H9 (cell line): ENCODE measurements around the gene CCDC30. TPM values are rescaled to one million over a fixed set of nuclear protein-coding genes. Genes with fewer than 3 reads are reported as not detected.
A peak's percentile ranks its signal among the peaks of the same experiment; 100 is the strongest.

Source experiments
- DNase-seq: peaks from one replicate; pipeline ENCODE4 v3.0.0-alpha.2; 2017
- H2AFZ ChIP-seq: one replicate; pipeline ENCODE4 v1.6.1; 2013; ENCODE audit warnings: mild to moderate bottlenecking, low read length, control low read depth, moderate library complexity
- H2AK5ac ChIP-seq: 2 replicates; pipeline ENCODE4 v1.6.1; 2013; ENCODE audit warnings: low read length, control low read depth, mixed read lengths; ENCODE audit not compliant: insufficient read length
- H2BK120ac ChIP-seq: one replicate; pipeline ENCODE4 v1.6.1; 2013; ENCODE audit warnings: low read depth, mild to moderate bottlenecking, low read length, control low read depth, inconsistent platforms; ENCODE audit not compliant: poor library complexity, severe bottlenecking
- H2BK12ac ChIP-seq: 2 replicates; pipeline ENCODE4 v1.6.1; 2013; ENCODE audit warnings: low read length, control low read depth, mixed read lengths, low read depth; ENCODE audit not compliant: insufficient read length
- H2BK15ac ChIP-seq: 2 replicates; pipeline ENCODE4 v1.6.1; 2013; ENCODE audit warnings: low read depth, low read length, control low read depth
- H2BK20ac ChIP-seq: one replicate; pipeline ENCODE4 v1.6.1; 2013; ENCODE audit warnings: low read depth, mild to moderate bottlenecking, low read length, control low read depth, inconsistent platforms; ENCODE audit not compliant: poor library complexity, severe bottlenecking
- H2BK5ac ChIP-seq: 2 replicates; pipeline ENCODE4 v1.6.1; 2013; ENCODE audit warnings: low read length, control low read depth, mixed read lengths; ENCODE audit not compliant: insufficient read length
- H3K14ac ChIP-seq: 2 replicates; pipeline ENCODE4 v1.6.1; 2013; ENCODE audit warnings: low read length, control low read depth; ENCODE audit not compliant: insufficient read depth
- H3K18ac ChIP-seq: 2 replicates; pipeline ENCODE4 v1.6.1; 2013; ENCODE audit warnings: low read depth, mild to moderate bottlenecking, mixed read lengths, low read length, control low read depth; ENCODE audit not compliant: insufficient read length
- H3K23ac ChIP-seq: 2 replicates; pipeline ENCODE4 v1.6.1; 2013; ENCODE audit warnings: low read length, control low read depth, mixed read lengths, low read depth; ENCODE audit not compliant: insufficient read length
- H3K23me2 ChIP-seq: 2 replicates; pipeline ENCODE4 v1.6.1; 2013; ENCODE audit warnings: low read depth, mild to moderate bottlenecking, mixed read lengths, low read length, control low read depth; ENCODE audit not compliant: insufficient read length, poor library complexity, severe bottlenecking
- H3K27ac ChIP-seq: 2 replicates; pipeline ENCODE4 v1.5.1; 2013; ENCODE audit warnings: low read length, control low read depth, mixed read lengths, low read depth; ENCODE audit not compliant: insufficient read length
- H3K27me3 ChIP-seq: 2 replicates; pipeline ENCODE4 v1.6.1; 2013; ENCODE audit warnings: low read length, control low read depth, inconsistent platforms; ENCODE audit not compliant: insufficient read depth
- H3K4ac ChIP-seq: 2 replicates; pipeline ENCODE4 v1.6.1; 2013; ENCODE audit warnings: low read depth, mild to moderate bottlenecking, control low read depth, inconsistent platforms, low read length, moderate library complexity
- H3K4me1 ChIP-seq: 2 replicates; pipeline ENCODE4 v1.6.1; 2013; ENCODE audit warnings: low read length, control low read depth, inconsistent platforms; ENCODE audit not compliant: insufficient read depth
- H3K4me2 ChIP-seq: 2 replicates; pipeline ENCODE4 v1.6.1; 2013; ENCODE audit warnings: low read length, control low read depth, mixed read lengths; ENCODE audit not compliant: insufficient read length, insufficient read depth
- H3K56ac ChIP-seq: 2 replicates; pipeline ENCODE4 v1.6.1; 2013; ENCODE audit warnings: low read depth, mild to moderate bottlenecking, mixed read lengths, low read length, control low read depth; ENCODE audit not compliant: insufficient read length
- H3K79me1 ChIP-seq: 2 replicates; pipeline ENCODE4 v1.6.1; 2013; ENCODE audit warnings: low read depth, mild to moderate bottlenecking, moderate library complexity, low read length, control low read depth, inconsistent platforms; ENCODE audit not compliant: insufficient read depth, poor library complexity, severe bottlenecking
- H3K79me2 ChIP-seq: 2 replicates; pipeline ENCODE4 v1.6.1; 2013; ENCODE audit warnings: low read length, control low read depth, inconsistent platforms; ENCODE audit not compliant: insufficient read depth
- H3K9ac ChIP-seq: 2 replicates; pipeline ENCODE4 v1.6.1; 2013; ENCODE audit warnings: low read length, control low read depth, mixed read lengths; ENCODE audit not compliant: insufficient read length; ENCODE audit errors: extremely low read depth
- H3K9me3 ChIP-seq: one replicate; pipeline ENCODE4 v1.6.1; 2013; ENCODE audit warnings: low read depth, low read length, inconsistent platforms; ENCODE audit not compliant: control insufficient read depth
- H3T11ph ChIP-seq: one replicate; pipeline ENCODE4 v1.6.1; 2013; ENCODE audit warnings: mild to moderate bottlenecking, low read length, control low read depth, inconsistent platforms
- H4K20me1 ChIP-seq: one replicate; pipeline ENCODE4 v1.6.1; 2013; ENCODE audit not compliant: control insufficient read depth, insufficient read length, insufficient read depth
- H4K5ac ChIP-seq: 2 replicates; pipeline ENCODE4 v1.6.1; 2013; ENCODE audit warnings: low read depth, mild to moderate bottlenecking, mixed read lengths, low read length, control low read depth; ENCODE audit not compliant: insufficient read length
- H4K8ac ChIP-seq: replicated peaks from 2 replicates; pipeline ENCODE4 v1.6.1; 2013; ENCODE audit warnings: low read length, control low read depth, mixed read lengths, low read depth; ENCODE audit not compliant: insufficient read length
- H4K91ac ChIP-seq: 2 replicates; pipeline ENCODE4 v1.6.1; 2013; ENCODE audit warnings: low read depth, mild to moderate bottlenecking, moderate library complexity, mixed read lengths, low read length, control low read depth; ENCODE audit not compliant: insufficient read length
- H3K27ac Mint-ChIP-seq, 3 experiments: 2 replicates in 2 of 3; 3 replicates in 1 of 3; pipeline ENCODE4 v1.8.0; 2020 to 2021; ENCODE audit warnings: mixed read lengths in 3 of 3, mild to moderate bottlenecking in 1 of 3, moderate library complexity in 1 of 3
- H3K27me3 Mint-ChIP-seq: 2 replicates; pipeline ENCODE4 v1.8.0; 2021; ENCODE audit warnings: low read depth, mild to moderate bottlenecking, moderate library complexity, mixed read lengths
- H3K36me3 Mint-ChIP-seq, 3 experiments: 2 replicates in 2 of 3; 3 replicates in 1 of 3; pipeline ENCODE4 v1.8.0; 2020 to 2021; ENCODE audit warnings: low read depth in 3 of 3, mixed read lengths in 3 of 3; ENCODE audit not compliant: insufficient read depth in 1 of 3
- H3K4me1 Mint-ChIP-seq, 2 experiments: 2 replicates each; pipeline ENCODE4 v1.8.0; 2020; ENCODE audit warnings: mixed read lengths in 2 of 2
- H3K4me3 Mint-ChIP-seq, 2 experiments: 2 replicates in 1 of 2; 3 replicates in 1 of 2; pipeline ENCODE4 v1.8.0; 2020 to 2021; ENCODE audit warnings: mild to moderate bottlenecking in 2 of 2, mixed read lengths in 2 of 2, moderate library complexity in 1 of 2
- H3K9me3 Mint-ChIP-seq, 2 experiments: 2 replicates in 1 of 2; 3 replicates in 1 of 2; pipeline ENCODE4 v1.8.0; 2020; ENCODE audit warnings: mild to moderate bottlenecking in 2 of 2, mixed read lengths in 2 of 2, moderate library complexity in 1 of 2
- WGBS: extraction: QIAGEN DNeasy Blood & Tissue Kit; methylation state at CpG from one replicate; pipeline ENCODE4 v1.1.7; 2013; ENCODE audit warnings: missing lambda C conversion rate, low lambda C conversion rate, mixed read lengths; ENCODE audit not compliant: insufficient read length; ENCODE audit errors: extremely low coverage; 5-methylcytosine and 5-hydroxymethylcytosine counted together
- total RNA-seq: library from RNA; stranded (reverse); gene quantifications from 2 replicates; pipeline ENCODE4 v1.2.1, GENCODE V29; 2021
- TF ChIP-seq, protein P1 (sequence below): fragments of 200-600 bp; sonication (generic); conservative IDR thresholded peaks from 3 replicates; pipeline ENCODE4 v1.8.0; 2021; ENCODE audit warnings: antibody characterized with exemption, mild to moderate bottlenecking

CCDC30 gene
- total RNA-seq, 1 experiment from 2014 or later = 1.8 TPM

- Histone ChIP-seq H2BK15ac (no peak overlapping the region), H3K79me2 (peaks cover 62% of the 10 kb centered on the region), H3K9me3 (no peaks in the 10 kb centered on the region), H2BK120ac (no peak overlapping the region), H4K20me1 (no peaks in the 10 kb centered on the region), H4K5ac (no peak overlapping the region), H3K14ac (no peak overlapping the region), H3K18ac (no peak overlapping the region), H2BK20ac (no peak overlapping the region), H3K23ac (no peak overlapping the region), H3K4me1 (no peaks in the 10 kb centered on the region), H4K91ac (no peak overlapping the region), H2AK5ac (no peak overlapping the region), H3K79me1 (peaks cover 6% of the 10 kb centered on the region), H3K27me3 (no peaks in the 10 kb centered on the region), H2AFZ (no peak overlapping the region), H3K4ac (no peak overlapping the region), H2BK12ac (no peak overlapping the region), H3K56ac (no peak overlapping the region), H3T11ph (no peak overlapping the region), H3K23me2 (no peaks in the 10 kb centered on the region), H3K27ac (no peak overlapping the region), H2BK5ac (no peak overlapping the region), H4K8ac (no peak overlapping the region), H3K4me2 (no peak overlapping the region), H3K9ac (no peak overlapping the region)
- TF ChIP-seq, protein P1, sequence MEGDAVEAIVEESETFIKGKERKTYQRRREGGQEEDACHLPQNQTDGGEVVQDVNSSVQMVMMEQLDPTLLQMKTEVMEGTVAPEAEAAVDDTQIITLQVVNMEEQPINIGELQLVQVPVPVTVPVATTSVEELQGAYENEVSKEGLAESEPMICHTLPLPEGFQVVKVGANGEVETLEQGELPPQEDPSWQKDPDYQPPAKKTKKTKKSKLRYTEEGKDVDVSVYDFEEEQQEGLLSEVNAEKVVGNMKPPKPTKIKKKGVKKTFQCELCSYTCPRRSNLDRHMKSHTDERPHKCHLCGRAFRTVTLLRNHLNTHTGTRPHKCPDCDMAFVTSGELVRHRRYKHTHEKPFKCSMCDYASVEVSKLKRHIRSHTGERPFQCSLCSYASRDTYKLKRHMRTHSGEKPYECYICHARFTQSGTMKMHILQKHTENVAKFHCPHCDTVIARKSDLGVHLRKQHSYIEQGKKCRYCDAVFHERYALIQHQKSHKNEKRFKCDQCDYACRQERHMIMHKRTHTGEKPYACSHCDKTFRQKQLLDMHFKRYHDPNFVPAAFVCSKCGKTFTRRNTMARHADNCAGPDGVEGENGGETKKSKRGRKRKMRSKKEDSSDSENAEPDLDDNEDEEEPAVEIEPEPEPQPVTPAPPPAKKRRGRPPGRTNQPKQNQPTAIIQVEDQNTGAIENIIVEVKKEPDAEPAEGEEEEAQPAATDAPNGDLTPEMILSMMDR = no peak
- Mint-ChIP-seq H3K4me1 (peaks cover 40 to 47% of the 10 kb centered on the region in 2 experiments), H3K4me3 (no peak overlapping the region), H3K27me3 (no peaks in the 10 kb centered on the region; the same call in 1 of the 2 replicates), H3K9me3 (no peaks in the 10 kb centered on the region), H3K27ac (peak overlapping the region; percentile 2 to 81 (median 63); a peak in 4 of 7 replicates), H3K36me3 (peaks cover 28 to 63% (median 54%) of the 10 kb centered on the region in 3 experiments)
- DNase-seq = no peak
- WGBS = no CpG with 5 or more reads among the region's 5 CpGs
Observed at GRCh38 chr1:42692461-42692860, 229.4 kb downstream of the CCDC30 start.
